Neural progenitor cell (in vitro differentiated cells): Measurements from ENCODE around the gene ABCA1.

Experiments used
- CTCF ChIP-seq: fragments of 200-600 bp; sonication (generic); IDR thresholded peaks from 2 replicates; pipeline ENCODE4 v1.5.1; 2017; ENCODE audit warnings: antibody characterized with exemption, mild to moderate bottlenecking
- EZH2 ChIP-seq: fragments of 200-600 bp; sonication (generic); IDR thresholded peaks from 2 replicates; pipeline ENCODE4 v1.6.1; 2017; ENCODE audit warnings: antibody characterized with exemption, mild to moderate bottlenecking, moderate library complexity
- EZH2phosphoT487 ChIP-seq: fragments of 200-600 bp; sonication (generic); IDR thresholded peaks from 2 replicates; pipeline ENCODE4 v1.6.1; 2017; ENCODE audit warnings: antibody characterized with exemption

GRCh38 chr9:104890433-104890770 is 37.6 kb downstream of the ABCA1 start:
- TF ChIP-seq EZH2phosphoT487 (no peak), CTCF (no peak), EZH2 (no peak)
